NCI-H2171 (cell line): ENCODE results near the gene CTNNB1.

Source experiments
- DNase-seq: peaks from one replicate; lab custom pipeline; 2025; lab: John Stamatoyannopoulos, UW

The CTNNB1 gene

DNA sequence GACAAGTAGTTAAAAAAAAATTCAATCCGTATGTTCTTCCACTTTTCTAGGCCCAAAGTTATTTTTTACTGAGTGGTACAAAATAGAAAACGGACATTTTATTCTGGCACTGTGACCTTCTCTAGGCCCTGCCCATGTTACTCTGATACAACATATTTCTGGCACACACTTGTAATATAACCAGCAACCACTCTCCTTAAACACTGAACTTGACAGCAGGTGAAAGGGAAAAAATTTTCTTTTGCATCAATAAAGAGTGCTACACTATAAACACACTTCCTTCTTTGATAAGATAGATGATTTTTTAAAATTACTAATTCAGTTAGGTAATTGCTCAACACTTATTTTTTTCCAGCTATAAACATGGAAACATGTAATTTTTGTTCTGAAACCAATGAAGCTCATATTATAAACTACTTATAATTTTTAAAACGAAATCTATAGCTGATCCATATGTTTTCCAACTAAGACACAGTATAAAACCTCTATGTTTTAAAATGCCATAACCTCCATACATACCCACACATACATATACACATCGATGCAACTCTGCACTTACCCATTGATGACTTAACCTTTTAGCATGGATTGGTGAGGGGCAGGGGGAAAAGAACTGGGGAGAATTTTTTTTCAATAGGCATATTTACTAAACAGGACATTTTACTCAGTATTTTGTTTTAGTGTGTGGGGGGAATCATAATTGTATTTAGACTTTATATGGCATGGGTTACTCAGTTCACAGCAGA, 5.3 kb upstream of the CTNNB1 start:
- no peak for DNase-seq

DNA sequence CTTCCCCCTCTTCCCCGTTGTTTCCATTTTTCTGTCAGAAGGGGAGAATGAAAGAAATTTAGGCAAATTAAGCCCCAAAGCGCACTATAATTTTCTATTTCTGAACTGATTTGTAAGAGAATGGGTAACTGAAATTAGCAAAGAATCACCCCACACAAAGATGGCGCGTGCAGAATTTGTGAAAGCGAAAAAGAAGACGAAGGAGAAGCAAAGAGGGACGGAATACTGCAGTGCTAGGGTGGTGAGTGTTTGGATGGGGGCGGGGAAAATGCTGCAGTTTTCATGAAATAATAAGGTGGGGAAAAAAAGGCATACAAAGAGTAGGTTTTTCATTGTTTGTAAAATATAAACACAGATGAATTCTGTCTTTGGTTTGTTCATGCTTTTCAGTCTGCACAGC, 4.6 kb upstream of the CTNNB1 start:
- no peak for DNase-seq

DNA sequence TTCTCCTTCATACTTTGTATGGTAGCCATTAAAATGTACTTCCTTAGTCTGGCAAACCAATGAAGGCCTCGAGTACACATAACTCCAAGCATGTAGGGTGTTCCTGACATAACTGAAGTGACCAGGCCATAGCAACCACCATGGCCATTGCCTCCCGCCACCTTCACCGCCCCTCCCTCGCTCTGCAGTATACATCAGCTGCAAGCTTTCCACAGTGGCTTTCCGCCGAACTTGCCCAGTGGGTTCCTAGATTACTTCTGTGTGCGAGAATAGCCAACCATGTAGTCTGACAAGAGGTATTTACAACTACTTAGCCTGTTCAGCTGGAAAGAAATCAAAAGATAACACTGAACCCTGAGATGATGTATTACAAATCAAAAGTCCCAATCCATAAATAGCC, 3.4 kb upstream of the CTNNB1 start:
- DNase-seq: no peak

DNA sequence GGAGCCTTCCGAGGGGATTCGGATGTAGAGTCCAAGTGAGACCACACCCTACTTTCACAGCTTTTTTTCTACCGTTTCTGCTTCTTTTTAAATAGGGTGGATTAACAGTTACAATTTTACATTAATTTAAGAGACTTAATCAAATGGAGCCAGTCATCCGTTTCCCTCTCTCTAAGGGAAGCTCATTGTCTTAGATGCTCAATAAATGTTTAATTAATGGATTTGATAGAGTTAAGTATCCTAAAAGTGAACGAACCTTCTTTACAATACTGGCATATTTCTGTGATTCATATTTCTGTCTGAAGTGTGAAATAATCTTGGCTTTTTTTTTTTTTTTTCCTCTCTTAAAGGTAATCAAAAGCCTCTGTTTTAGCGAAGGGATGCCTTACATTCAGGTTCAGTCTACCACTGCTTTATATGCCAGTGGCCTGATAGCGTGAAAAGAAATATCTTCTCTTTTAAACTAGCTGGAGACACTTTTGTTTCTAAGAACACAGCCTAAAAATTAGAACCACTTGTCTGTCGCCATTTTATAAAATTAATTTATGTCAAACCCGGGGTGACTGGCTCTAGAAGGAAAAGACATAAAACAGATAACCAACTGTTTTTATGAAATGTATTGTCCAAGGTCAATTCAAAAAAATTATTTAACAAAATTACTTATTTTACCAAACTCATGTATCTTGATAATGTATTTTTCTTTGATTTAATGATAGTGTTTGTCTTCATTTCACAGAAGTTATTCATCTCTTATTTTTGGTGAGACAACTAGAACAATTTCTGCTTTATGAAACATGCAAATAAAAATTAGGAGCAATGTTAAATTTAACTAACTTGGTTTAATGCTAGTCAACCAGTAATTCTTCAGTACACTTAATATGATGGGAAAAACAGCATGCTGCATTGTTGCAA, 2.5 kb upstream of the CTNNB1 start:
- no peak for DNase-seq

DNA sequence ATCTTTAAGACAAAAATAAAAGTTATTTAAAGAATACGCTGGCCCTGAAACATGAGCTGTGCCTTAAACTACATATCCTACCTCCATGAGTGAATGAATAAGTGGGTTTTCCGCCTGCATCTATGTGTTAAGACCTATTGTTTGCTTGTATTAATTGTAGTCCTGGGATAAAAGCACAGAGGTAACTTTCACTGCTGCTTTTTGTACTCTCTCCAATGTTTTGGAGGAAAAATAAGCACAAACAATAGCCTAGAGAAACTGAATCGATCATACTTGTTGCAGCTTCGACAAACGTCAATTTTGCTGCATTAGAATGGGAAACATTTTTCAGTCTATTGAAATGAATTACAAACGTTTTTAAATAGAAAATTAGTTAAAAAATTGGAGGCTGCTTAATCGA, 1.3 kb upstream of the CTNNB1 start:
- DNase-seq: no peak

- no peak for DNase-seq
These were observed 779 bp upstream of the CTNNB1 start for GRCh38 chr3:41198526-41198925.

DNA sequence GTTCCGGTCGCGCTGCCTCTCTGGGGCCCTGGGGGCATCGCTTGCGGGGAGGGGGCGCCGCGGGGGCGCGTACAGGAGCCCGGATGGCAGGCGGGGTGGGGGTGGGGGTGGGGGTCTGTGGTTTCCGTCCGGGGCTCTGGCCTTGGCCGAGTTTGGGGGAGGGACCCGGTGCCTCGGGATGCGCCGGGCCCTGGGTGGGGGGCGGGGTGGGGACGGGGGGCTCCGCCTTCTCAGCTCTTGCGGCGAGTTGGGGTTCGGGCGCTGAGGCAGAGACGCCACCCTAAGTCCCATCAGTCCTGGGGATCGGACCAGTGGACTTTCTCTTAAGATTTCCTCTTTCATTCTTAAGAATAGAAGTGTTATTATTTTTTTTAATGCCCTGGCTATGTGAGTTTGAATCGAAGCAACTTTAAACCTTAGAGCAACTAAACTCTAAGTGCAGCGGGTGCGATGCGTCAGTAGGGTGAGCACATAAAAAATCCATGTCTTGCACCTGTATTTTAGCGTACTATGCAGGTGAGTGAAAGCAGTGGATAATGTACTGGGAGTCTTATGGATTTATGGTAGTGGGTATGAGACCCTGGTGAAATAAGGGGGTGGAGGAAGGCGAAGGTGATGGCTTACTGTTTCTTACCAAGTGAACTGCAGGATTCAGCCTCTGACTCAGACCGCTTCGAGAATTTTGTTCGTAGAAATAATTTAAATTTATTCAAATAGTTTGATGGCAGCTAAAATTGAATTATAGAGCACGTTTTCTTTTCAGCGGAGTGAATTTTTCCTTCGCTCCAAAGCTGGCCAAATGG, 762 bp downstream of the CTNNB1 start:
- DNase-seq: no peak

GRCh38 chr3:41200669-41201021, 1.3 kb downstream of the CTNNB1 start:
- no peak for DNase-seq

DNA sequence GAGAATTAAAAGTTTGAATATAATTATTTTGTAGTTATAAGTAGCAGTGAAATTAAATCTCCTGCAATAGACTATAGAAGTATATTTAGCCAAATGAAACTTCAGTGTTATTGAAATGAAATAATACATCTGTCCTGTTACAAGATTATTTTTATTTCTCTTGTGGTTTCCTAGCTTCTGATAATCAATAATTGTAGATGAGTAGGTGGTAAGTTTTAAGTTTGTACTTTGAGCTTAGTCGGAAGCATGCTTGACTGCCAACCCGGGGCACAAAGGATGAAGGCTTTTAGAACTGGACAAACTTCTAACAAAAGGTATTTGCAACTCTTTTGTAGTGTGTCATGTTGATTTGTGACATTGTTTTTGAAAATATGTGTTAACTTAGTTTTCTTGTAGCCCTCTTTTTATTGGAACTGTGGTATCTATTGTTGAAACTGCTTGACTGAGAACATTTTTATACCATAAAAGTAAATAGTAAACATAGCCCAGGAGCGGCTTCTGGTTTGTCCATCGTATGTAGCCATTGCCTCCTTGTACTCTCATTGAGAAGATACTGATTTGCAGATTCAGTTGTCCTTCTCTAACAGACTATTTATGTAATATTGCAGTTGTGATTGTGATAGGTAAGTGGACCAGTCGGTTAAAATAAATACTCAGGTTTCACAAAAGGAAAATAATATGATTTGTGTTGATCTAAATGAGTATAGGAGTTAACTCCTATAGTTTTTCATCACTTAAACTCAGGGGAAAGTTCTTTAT, 2.9 kb downstream of the CTNNB1 start:
- no peak for DNase-seq

DNA sequence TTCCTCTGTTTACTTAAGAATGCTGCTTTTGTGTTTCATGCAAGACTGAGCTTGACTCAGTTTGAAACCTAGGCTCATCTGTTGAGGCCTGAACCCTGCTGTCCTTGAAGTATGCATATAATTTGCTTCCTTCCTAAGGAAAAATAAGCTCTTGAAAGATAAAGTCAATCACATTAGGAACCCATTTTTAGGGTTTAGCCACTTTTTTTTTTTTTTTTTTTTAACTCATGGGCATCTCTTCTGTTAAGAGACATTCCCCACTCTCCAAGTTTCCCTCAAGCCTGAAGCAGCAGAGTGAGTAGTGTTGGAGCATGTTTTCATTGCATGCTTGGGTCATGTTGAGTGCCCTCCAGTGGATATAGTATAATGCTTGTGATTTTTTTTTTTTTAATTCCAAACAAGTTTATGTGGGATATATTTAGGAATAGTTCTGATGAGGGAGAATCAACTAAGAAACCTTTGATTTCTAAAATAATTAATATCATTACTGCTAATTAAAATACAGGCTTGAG, 3.6 kb downstream of the CTNNB1 start:
- DNase-seq: no peak

DNA sequence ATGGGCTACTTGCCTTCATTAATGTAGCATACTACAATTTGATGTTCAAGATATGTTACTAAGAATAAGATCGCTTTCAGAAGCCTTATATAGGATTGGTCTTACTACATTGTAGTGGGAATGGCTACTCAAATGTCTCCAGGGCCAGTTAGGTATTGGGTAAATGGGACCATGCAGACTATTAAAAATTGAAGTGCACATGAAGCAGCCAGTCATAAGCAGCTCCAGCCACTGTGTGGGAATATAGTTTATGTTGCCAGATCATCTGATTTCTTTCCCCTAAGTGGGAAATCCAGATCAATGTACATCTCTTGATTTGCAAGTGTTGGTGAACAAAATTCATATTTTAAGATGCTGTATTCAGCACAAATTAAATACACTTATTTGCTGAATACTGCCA, 5.1 kb downstream of the CTNNB1 start:
- DNase-seq: no peak

DNA sequence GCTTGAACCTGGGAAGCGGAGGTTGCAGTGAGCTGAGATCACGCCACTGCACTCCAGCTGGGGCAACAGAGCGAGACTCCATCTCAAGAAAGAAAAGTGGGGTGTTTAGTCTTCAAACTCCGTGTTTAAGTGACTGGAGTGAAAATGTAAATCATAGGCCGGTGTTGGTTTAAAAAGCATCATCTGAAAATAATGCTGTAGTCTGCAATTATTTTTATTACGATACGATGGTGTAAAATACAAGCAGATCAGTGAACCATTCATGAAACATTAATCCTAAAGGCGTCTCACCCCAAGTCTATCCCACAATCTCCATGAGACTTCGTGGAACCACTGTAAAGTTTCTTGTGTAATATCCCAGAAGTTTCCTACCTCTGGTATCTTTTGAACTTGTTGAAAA, 6.3 kb downstream of the CTNNB1 start:
- DNase-seq: no peak

DNA sequence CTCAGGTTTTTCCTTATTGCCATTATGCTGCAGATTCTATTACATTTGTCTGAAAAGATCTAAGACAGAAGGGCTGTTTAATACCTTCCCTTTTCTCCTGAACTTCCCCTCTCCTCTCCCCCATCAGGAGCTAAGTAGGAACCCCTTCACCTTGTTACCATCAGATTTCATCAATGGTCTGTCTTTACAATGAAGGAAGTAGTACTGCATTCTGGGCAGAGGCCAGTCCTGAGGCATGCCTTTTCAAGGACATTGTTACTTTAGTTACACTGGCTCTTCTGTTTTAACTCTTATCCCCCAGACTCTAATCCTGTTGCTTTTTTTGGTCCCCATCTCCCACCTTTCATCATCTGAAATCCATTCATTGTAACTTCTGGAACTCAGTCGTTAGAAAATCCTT, 8.1 kb downstream of the CTNNB1 start:
- DNase-seq: no peak

- DNase-seq: no peak
These were observed 9.4 kb downstream of the CTNNB1 start for GRCh38 chr3:41208507-41209220.

DNA sequence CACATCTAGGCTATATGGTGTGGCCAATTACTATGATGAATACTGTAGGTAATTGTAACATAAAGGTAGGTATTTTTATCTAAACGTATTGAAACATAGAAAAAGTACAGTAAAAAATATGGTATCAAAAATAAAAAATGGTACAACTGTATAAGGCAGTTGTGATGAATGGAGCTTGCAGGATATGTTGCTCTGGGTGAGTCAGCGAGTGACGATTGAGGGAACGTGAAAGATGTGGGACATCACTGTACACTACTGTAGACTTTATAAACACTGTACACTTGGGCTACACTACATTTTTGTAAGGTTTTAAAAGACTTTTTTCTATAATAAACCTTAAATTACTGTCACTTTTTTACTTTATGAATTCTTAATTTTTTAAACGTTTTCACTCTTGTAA, 10.3 kb downstream of the CTNNB1 start:
- DNase-seq: no peak

DNA sequence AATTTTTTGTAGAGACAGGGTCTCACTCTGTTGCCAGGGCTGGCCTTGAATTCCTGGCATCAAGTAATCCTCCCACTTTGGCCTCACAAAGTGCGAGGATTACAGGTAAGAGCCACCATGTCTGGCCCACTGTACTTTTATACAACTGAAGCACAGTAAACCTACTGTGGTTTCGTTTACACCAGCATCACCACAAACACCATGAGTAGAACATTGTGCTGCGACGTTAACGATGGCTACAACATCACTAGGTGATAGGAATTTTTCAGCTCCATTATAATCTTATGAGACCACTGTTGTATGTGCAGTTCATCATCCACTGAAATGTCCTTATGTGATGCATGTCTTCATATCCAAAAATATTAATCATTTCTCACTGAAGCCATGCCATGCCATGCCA, 11.7 kb downstream of the CTNNB1 start:
- DNase-seq: no peak

- DNase-seq: no peak
These were observed 12.8 kb downstream of the CTNNB1 start for GRCh38 chr3:41212088-41212487.

DNA sequence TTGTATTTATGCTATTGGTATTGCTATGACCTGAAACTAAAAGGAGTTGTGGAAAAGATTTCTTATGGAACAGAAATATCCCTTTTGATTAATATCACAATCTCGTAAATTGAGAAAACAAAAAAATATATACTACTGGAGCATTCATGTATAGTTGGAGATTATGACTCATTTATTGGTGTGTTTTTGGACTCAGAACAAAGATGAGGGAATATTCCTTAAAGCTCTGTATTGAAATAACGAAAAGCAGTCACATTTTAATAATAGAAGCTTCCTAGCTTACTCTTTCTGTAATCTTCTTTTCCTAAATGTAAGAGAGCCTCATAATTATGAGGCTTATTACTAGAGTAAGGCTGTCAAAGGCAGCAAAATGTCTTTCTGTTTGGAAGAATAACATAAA, 14.3 kb downstream of the CTNNB1 start:
- DNase-seq: no peak

GRCh38 chr3:41216422-41216821, 17.1 kb downstream of the CTNNB1 start:
- DNase-seq: no peak

GRCh38 chr3:41216993-41217392, 17.7 kb downstream of the CTNNB1 start:
- DNase-seq: no peak

- DNase-seq: no peak
These were observed 20.1 kb downstream of the CTNNB1 start for GRCh38 chr3:41219424-41219823.
